SK-N-SH (cell line): ENCODE measurements around the gene MYL5. TPM values are rescaled to one million over a fixed set of nuclear protein-coding genes. Genes with fewer than 3 reads are reported as not detected.
"Not testable (repeated sequence)": the region's sequence is repeated elsewhere in the genome, so short reads cannot be mapped to it uniquely, and the experiment has no call there.

Source experiments
- CTCF ChIA-PET: fragments of 300-600, 350-600 bp; formaldehyde crosslinking; extraction: SDS; loops from one replicate; lab custom pipeline; 2021; lab: Yijun Ruan, JAX
- POLR2A ChIA-PET: fragments of 350-600 bp; sonication (Branson Sonifier 250); formaldehyde crosslinking; extraction: SDS; loops from one replicate; lab custom pipeline; 2020; ENCODE audit warnings: antibody characterized with exemption, inconsistent platforms; lab: Yijun Ruan, JAX
- DNase-seq: peaks from one replicate; pipeline ENCODE4 v3.0.0; 2012
- H2AFZ ChIP-seq: fragments of 200-600 bp; sonication (generic); 2 replicates; pipeline ENCODE4 v1.8.1; 2016; ENCODE audit warnings: antibody characterized with exemption, mild to moderate bottlenecking, low read depth
- H3F3A ChIP-seq: fragments of 200-600 bp; sonication (generic); replicated peaks from 2 replicates; pipeline ENCODE3; 2016; ENCODE audit warnings: antibody characterized with exemption, mild to moderate bottlenecking; ENCODE audit not compliant: insufficient read depth
- H3K27ac ChIP-seq, 2 experiments: fragments of 200-500 bp in 1 of 2; fragments of 200-600 bp in 1 of 2; sonication (Bioruptor generic) in 1 of 2; sonication (generic), shearing (Covaris generic) in 1 of 2; 2 replicates each; pipeline versions ENCODE4 v1.5.1 to v1.6.1; 2014 to 2016; ENCODE audit warnings: low read depth in 2 of 2, inconsistent platforms in 1 of 2, low read length in 1 of 2, mild to moderate bottlenecking in 1 of 2, mixed read lengths in 1 of 2
- H3K27me3 ChIP-seq: fragments of 200-600 bp; sonication (generic), shearing (Covaris generic); 2 replicates; pipeline ENCODE4 v1.6.1; 2016; ENCODE audit warnings: mixed run types; ENCODE audit not compliant: insufficient read depth
- H3K36me3 ChIP-seq, 2 experiments: fragments of 200-500 bp in 1 of 2; fragments of 200-600 bp in 1 of 2; sonication (Bioruptor generic) in 1 of 2; sonication (generic) in 1 of 2; replicated peaks in 1 of 2; 2 replicates each; pipeline versions ENCODE3 to v1.5.1; 2014 to 2016; ENCODE audit warnings: low read length in 1 of 2, mild to moderate bottlenecking in 1 of 2; ENCODE audit not compliant: insufficient read depth in 2 of 2, control insufficient read depth in 1 of 2
- H3K4me1 ChIP-seq, 2 experiments: fragments of 200-500 bp in 1 of 2; fragments of 200-600 bp in 1 of 2; sonication (Bioruptor generic) in 1 of 2; sonication (generic), shearing (Covaris generic) in 1 of 2; 2 replicates each; pipeline versions ENCODE4 v1.5.1 to v1.6.1; 2014 to 2016; ENCODE audit warnings: low read depth in 1 of 2, low read length in 1 of 2, mixed run types in 1 of 2; ENCODE audit not compliant: insufficient read depth in 2 of 2, control insufficient read depth in 1 of 2
- H3K4me2 ChIP-seq: fragments of 200-600 bp; sonication (generic), shearing (Covaris generic); 2 replicates; pipeline ENCODE4 v1.6.1; 2017; ENCODE audit warnings: mixed run types
- H3K4me3 ChIP-seq, 2 experiments: fragments of 200-500 bp in 1 of 2; fragments of 200-600 bp in 1 of 2; sonication (Bioruptor generic) in 1 of 2; sonication (generic), shearing (Covaris generic) in 1 of 2; 2 replicates each; pipeline versions ENCODE4 v1.5.1 to v1.8.1; 2014 to 2016; ENCODE audit warnings: low read depth in 2 of 2, inconsistent platforms in 1 of 2, low read length in 1 of 2, mild to moderate bottlenecking in 1 of 2, mixed read lengths in 1 of 2, moderate library complexity in 1 of 2
- H3K79me2 ChIP-seq: fragments of 200-600 bp; sonication (generic); 2 replicates; pipeline ENCODE4 v1.8.1; 2017; ENCODE audit warnings: mild to moderate bottlenecking; ENCODE audit not compliant: insufficient read depth
- H3K9ac ChIP-seq: fragments of 200-600 bp; sonication (generic); 2 replicates; pipeline ENCODE4 v1.6.1; 2017; ENCODE audit warnings: mixed run types
- H3K9me2 ChIP-seq: fragments of 200-600 bp; sonication (generic); 2 replicates; pipeline ENCODE4 v1.6.1; 2017; ENCODE audit warnings: mixed run types
- H3K9me3 ChIP-seq: fragments of 200-600 bp; sonication (generic); 2 replicates; pipeline ENCODE4 v1.6.1; 2017; ENCODE audit warnings: mixed run types, mild to moderate bottlenecking, moderate library complexity
- H4K20me1 ChIP-seq: fragments of 200-600 bp; sonication (generic); 2 replicates; pipeline ENCODE4 v1.6.1; 2017; ENCODE audit warnings: mild to moderate bottlenecking, mixed run types; ENCODE audit not compliant: insufficient read depth
- TAF1 ChIP-seq: IDR thresholded peaks from 2 replicates; pipeline ENCODE4 v1.6.1; 2012; ENCODE audit warnings: low read depth, mild to moderate bottlenecking, low read length, moderate library complexity, borderline replicate concordance
- WGBS: methylation state at CpG from one replicate; pipeline ENCODE4 v1.1.6; 2017; ENCODE audit warnings: low lambda C conversion rate; 5-methylcytosine and 5-hydroxymethylcytosine counted together
- polyA plus RNA-seq, 3 experiments: library from polyadenylated mRNA; depleted of rRNA; stranded (reverse); fragments of >200 nt; gene quantifications; 2 replicates each; pipeline ENCODE4 v1.2.3, GENCODE V29; 2012

MYL5 gene
- polyA plus RNA-seq, 1 of the 3 experiments (the other 2 are of a cell fraction) = 46.9 TPM

GRCh38 chr4:730511-730910, 56.2 kb downstream of the MYL5 start:
- H3K9me3 ChIP-seq = no peaks in the 10 kb centered on the region
- no peaks in the 10 kb centered on the region for H3K27me3 ChIP-seq
- H3K79me2 ChIP-seq = peaks cover 40% of the 10 kb centered on the region
- no peaks in the 10 kb centered on the region for H3F3A ChIP-seq
- H4K20me1 ChIP-seq = peaks cover 47% of the 10 kb centered on the region
- H3K4me1 ChIP-seq = peaks cover 0 to 9% of the 10 kb centered on the region in 2 experiments; a peak in 2 of 4 replicates
- ChIA-PET POLR2A (no interaction called here), CTCF (interaction anchor here (1.1 kb wide), 1 partner anchor 12 kb away, joined by 3 read pairs; no protein-coding TSS in a partner anchor)
- TF ChIP-seq TAF1 = no peak
- WGBS = 97% methylated on average over 25 of the region's 27 CpGs
- H3K27ac ChIP-seq = no peak overlapping the region
- no peak overlapping the region for H3K4me2 ChIP-seq
- no peaks in the 10 kb centered on the region for H3K9me2 ChIP-seq
- H2AFZ ChIP-seq = no peak overlapping the region
- peaks cover 25 to 36% of the 10 kb centered on the region in 2 experiments for H3K36me3 ChIP-seq
- H3K4me3 ChIP-seq = no peak overlapping the region
- no peak for DNase-seq
- H3K9ac ChIP-seq = no peak overlapping the region

DNA sequence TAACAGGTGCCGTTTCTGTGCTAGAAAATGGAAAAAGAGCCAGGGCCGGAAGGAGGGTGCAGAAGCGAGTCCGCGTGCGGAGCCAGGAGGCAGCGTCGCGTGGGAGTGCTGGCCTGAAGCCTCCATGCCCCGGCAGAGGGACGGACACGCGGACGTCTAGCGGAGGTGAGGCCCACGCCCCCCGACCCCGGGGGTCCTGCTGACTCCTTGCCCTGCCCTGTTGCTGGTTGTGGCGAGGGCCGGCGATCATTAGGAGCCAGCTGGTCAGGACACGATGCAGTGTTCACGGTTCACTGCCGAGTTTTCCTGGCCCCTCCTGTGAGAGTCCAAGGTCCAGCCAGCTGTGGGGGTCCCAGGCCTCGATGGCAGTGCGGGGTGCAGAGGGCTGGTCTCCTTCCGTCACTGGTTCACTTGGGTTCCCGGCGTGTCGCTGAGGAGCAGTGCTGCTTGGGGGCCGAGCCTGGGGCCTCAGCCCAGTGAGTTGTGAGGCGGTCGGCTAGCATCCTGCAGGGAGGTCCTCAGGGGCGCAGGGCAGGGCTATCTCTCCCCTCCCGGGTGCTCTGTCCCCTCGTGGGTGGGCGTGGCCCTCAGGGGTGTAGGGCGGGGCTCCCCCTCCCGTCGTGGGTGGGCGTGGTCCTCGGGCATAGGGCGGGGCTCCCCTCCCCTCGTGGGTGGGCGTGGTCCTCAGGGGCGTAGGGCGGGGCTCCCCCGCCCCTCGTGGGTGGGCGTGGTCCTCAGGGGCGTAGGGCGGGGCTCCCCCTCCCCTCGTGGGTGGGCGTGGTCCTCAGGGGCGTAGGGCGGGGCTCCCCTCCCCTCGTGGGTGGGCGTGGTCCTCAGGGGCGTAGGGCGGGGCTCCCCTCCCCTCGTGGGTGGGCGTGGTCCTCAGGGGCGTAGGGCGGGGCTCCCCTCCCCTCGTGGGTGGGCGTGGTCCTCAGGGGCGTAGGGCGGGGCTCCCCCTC, 56.9 kb downstream of the MYL5 start:
- POLR2A ChIA-PET, H2AFZ ChIP-seq, H3K9ac ChIP-seq, H3F3A ChIP-seq, H3K27me3 ChIP-seq, H3K4me2 ChIP-seq, H3K4me1 ChIP-seq, H3K9me3 ChIP-seq, CTCF ChIA-PET, H3K4me3 ChIP-seq, DNase-seq, H3K9me2 ChIP-seq, H3K27ac ChIP-seq: not testable (repeated sequence)
- 94% methylated on average over 30 of the region's 68 CpGs for WGBS
- Histone ChIP-seq H3K79me2 (peaks cover 33% of the 10 kb centered on the region), H3K36me3 (peaks cover 30 to 38% of the 10 kb centered on the region in 2 experiments), H4K20me1 (peaks cover 40% of the 10 kb centered on the region)

Other genes with a start within 250 kb of the MYL5 start
- gene ZNF721, start 175.4 kb upstream of the MYL5 start, polyA plus RNA-seq (2012; rRNA removed) = 5.7 and 7.6 TPM in 2 replicates
- 58.0 and 67.8 TPM in 2 replicates for gene PIGG, start 175.3 kb upstream of the MYL5 start, polyA plus RNA-seq (2012; rRNA removed)
- not detected in 2 replicates for gene TMEM271, start 98.2 kb upstream of the MYL5 start, polyA plus RNA-seq (2012; rRNA removed)
- gene PDE6B, start 49.0 kb upstream of the MYL5 start, polyA plus RNA-seq (2012; rRNA removed) = 1.2 and 1.5 TPM in 2 replicates
- gene ATP5ME, start 266 bp upstream of the MYL5 start, polyA plus RNA-seq (2012; rRNA removed) = 976 and 1,185 TPM in 2 replicates
- gene SLC49A3, start 14.6 kb downstream of the MYL5 start, polyA plus RNA-seq (2012; rRNA removed) = 0.05 and 0.15 TPM in 2 replicates
- 44.8 and 47.0 TPM in 2 replicates for gene PCGF3, start 31.3 kb downstream of the MYL5 start, polyA plus RNA-seq (2012; rRNA removed)
- gene CPLX1, start 151.6 kb downstream of the MYL5 start, polyA plus RNA-seq (2012; rRNA removed) = 0.56 and 0.65 TPM in 2 replicates